ENCODE data around the gene MMAB. TPM values are rescaled to one million over a fixed set of nuclear protein-coding genes. Genes with fewer than 3 reads are reported as not detected.

The MMAB gene
- total and polyA plus RNA-seq, 7 donors: 12.2 to 79.6 (median 28.9) TPM

DNA sequence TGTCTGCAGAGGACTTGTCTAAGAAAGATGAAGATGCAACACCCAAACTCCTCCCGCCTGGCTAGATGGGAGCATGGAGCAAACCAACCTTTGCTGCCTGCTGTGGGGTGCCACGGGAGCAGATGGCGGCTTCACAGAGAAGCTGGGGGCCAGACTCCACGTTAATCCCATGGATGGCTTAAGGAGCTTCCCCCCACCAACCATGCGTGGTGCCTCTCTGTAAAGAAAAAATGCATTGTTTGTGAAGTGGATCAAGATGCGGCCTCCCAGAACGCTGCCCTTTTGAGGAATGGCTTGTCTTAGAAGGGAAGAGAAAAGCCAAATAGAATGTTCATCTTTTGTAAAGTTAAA lies 15.9 kb upstream of the MMAB start:
- intact Hi-C loops (cut with DNase I): no loop called here
- Histone ChIP-seq H3K4me1 (no peaks in the 10 kb centered on the region), H3K36me3 (peaks cover 0 to 75% (median 6%) of the 10 kb centered on the region in 4 donors), H3K27me3 (no peaks in the 10 kb centered on the region), H3K27ac (no peak overlapping the region), H3K4me3 (no peak overlapping the region), H3K9me3 (no peaks in the 10 kb centered on the region)
- no peak for DNase-seq
- TF ChIP-seq EP300 (IDR thresholded peaks at IDR 0.05): no peak
- TF ChIP-seq, protein P1, sequence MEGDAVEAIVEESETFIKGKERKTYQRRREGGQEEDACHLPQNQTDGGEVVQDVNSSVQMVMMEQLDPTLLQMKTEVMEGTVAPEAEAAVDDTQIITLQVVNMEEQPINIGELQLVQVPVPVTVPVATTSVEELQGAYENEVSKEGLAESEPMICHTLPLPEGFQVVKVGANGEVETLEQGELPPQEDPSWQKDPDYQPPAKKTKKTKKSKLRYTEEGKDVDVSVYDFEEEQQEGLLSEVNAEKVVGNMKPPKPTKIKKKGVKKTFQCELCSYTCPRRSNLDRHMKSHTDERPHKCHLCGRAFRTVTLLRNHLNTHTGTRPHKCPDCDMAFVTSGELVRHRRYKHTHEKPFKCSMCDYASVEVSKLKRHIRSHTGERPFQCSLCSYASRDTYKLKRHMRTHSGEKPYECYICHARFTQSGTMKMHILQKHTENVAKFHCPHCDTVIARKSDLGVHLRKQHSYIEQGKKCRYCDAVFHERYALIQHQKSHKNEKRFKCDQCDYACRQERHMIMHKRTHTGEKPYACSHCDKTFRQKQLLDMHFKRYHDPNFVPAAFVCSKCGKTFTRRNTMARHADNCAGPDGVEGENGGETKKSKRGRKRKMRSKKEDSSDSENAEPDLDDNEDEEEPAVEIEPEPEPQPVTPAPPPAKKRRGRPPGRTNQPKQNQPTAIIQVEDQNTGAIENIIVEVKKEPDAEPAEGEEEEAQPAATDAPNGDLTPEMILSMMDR (IDR thresholded peaks at IDR 0.05): no peak
- TF ChIP-seq POLR2AphosphoS5 (IDR thresholded peaks at IDR 0.05): no peak
- no peak for TF ChIP-seq POLR2A (IDR thresholded peaks at IDR 0.05)
- WGBS, 2 donors: 87 to 94% methylated on average over 7 of the region's 7 CpGs

DNA sequence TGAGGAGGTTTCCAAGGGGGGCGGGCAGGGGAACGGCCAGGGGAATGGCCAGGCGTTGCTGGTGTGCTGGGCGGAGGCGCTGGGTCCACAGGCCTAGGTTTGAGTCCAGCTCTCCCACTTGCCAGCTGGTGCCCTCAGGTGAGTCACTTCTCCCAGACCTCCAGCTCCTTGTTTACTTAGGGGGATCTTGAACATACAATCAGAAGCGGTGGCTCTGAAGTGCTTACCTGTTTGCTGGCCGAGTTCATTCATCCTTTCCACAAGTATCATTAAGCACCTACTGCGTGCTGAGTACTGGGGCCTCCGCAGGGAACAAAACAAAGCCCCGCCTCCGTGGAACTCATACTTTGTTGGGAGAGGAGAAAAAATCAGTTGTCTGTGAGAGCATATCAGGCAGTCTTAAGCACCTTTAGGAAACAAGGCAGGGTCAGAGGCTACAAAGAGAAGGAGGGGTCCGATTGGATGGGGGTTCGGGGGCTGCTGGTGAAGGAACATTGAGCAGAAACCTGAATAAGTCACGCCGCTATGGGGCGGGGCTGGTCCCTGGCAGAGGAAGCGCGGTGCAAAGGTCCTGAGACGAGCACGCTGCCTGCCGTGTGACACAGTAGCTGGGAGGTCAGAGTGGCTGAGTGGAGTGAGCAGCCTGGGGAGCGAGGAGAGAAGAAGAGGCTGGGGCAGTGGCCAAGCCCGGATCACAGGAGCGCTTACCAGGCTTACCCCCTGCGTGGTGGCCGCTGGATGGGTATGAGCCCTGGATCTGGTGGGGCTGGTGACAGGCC lies 15.3 kb upstream of the MMAB start:
- no peak for DNase-seq
- TF ChIP-seq, protein P1 (IDR thresholded peaks at IDR 0.05): no peak
- TF ChIP-seq POLR2A (IDR thresholded peaks at IDR 0.05) (no peak), POLR2AphosphoS5 (IDR thresholded peaks at IDR 0.05) (no peak), EP300 (IDR thresholded peaks at IDR 0.05) (no peak)
- Histone ChIP-seq H3K9me3 (no peaks in the 10 kb centered on the region), H3K4me3 (no peak overlapping the region), H3K4me1 (no peaks in the 10 kb centered on the region), H3K36me3 (peaks cover 0 to 77% (median 7%) of the 10 kb centered on the region in 4 donors), H3K27me3 (no peaks in the 10 kb centered on the region), H3K27ac (no peak overlapping the region)
- intact Hi-C loops (cut with DNase I): no loop called here
- 72 to 89% methylated on average over 26 of the region's 26 CpGs for WGBS, 2 donors

DNA sequence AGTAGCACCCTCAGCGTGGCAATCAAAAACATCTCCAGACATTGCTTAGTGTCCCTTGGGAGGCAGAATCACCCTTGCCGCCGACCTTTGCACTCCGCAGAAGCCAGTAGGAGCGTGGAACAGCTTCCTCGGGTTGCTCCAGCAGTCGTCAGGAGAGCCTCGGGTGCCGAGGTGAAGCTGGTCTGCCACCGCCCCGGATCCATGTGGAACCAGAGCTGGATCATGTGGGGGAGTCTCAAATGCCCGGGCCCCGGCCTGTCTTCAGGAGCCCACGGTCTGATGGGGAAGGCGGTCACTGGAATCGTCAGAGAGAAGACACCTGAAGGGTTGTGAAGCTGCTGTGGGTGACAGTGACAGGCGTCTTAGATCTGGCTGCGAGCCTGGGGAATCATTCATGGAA lies 14.6 kb upstream of the MMAB start:
- no peak for DNase-seq
- H3K27me3 ChIP-seq: no peaks in the 10 kb centered on the region
- peaks cover 0 to 72% (median 7%) of the 10 kb centered on the region in 4 donors for H3K36me3 ChIP-seq
- H3K4me1 ChIP-seq: no peaks in the 10 kb centered on the region
- TF ChIP-seq POLR2A (IDR thresholded peaks at IDR 0.05) (no peak), EP300 (IDR thresholded peaks at IDR 0.05) (no peak), POLR2AphosphoS5 (IDR thresholded peaks at IDR 0.05) (no peak)
- TF ChIP-seq, protein P1 (IDR thresholded peaks at IDR 0.05): no peak
- no peak overlapping the region for H3K4me3 ChIP-seq
- no peaks in the 10 kb centered on the region for H3K9me3 ChIP-seq
- intact Hi-C loops (cut with DNase I): no loop called here
- WGBS, 2 donors: 94 to 95% methylated on average over 18 of the region's 18 CpGs
- H3K27ac ChIP-seq: no peak overlapping the region

- intact Hi-C loops (cut with DNase I): no loop called here
- DNase-seq: no peak
- Histone ChIP-seq H3K9me3 (no peaks in the 10 kb centered on the region), H3K4me1 (no peaks in the 10 kb centered on the region), H3K4me3 (no peak overlapping the region), H3K27ac (no peak overlapping the region), H3K36me3 (peaks cover 0 to 75% (median 8%) of the 10 kb centered on the region in 4 donors), H3K27me3 (no peaks in the 10 kb centered on the region)
- TF ChIP-seq, protein P1 (IDR thresholded peaks at IDR 0.05): no peak
- TF ChIP-seq POLR2AphosphoS5 (IDR thresholded peaks at IDR 0.05) (no peak), POLR2A (IDR thresholded peaks at IDR 0.05) (no peak), EP300 (IDR thresholded peaks at IDR 0.05) (no peak)
- WGBS, 2 donors: 79 to 87% methylated on average over 10 of the region's 10 CpGs
Observed at GRCh38 chr12:109586385-109587296, 13.3 kb upstream of the MMAB start.
